Tibial nerve (tissue), 4 donors: ENCODE measurements around the gene COA5. TPM values are rescaled to one million over a fixed set of nuclear protein-coding genes. Genes with fewer than 3 reads are reported as not detected.

Experiments used
- DNase-seq, 2 donors: peaks; one replicate each; pipeline ENCODE4 v3.0.0-alpha.2; 2019; ENCODE audit warnings: low spot score in 2 of 2
- H3K27ac ChIP-seq, 4 donors: fragments of 200-600 bp; sonication (generic) in 3 of 4; one replicate each; pipeline ENCODE4 v1.5.1; 2017 to 2019; ENCODE audit warnings: mild to moderate bottlenecking in 1 of 4
- H3K27me3 ChIP-seq, 2 donors: fragments of 200-600 bp; sonication (generic) in 1 of 2; one replicate each; pipeline versions ENCODE4 v1.5.1 to v1.6.0; 2017 to 2019
- H3K36me3 ChIP-seq, 3 donors: fragments of 200-600 bp; sonication (generic); one replicate each; pipeline ENCODE4 v1.5.1; 2018 to 2019
- H3K4me1 ChIP-seq, 4 donors: fragments of 200-600 bp; sonication (generic) in 3 of 4; one replicate each; pipeline ENCODE4 v1.5.1; 2017 to 2019
- H3K4me3 ChIP-seq, 4 donors: fragments of 200-600 bp; sonication (generic) in 3 of 4; one replicate each; pipeline ENCODE4 v1.5.1; 2017 to 2019; ENCODE audit warnings: mild to moderate bottlenecking in 1 of 4, moderate library complexity in 1 of 4
- H3K9me3 ChIP-seq, 4 donors: fragments of 200-600 bp; sonication (generic) in 3 of 4; one replicate each; pipeline ENCODE4 v1.5.1; 2017 to 2019
- EP300 ChIP-seq, 2 donors: sonication (generic); formaldehyde crosslinking; IDR thresholded peaks; one replicate each; pipeline ENCODE4 v1.6.1; 2017; ENCODE audit warnings: antibody characterized with exemption in 2 of 2, mild to moderate bottlenecking in 1 of 2
- POLR2A ChIP-seq, 2 donors: fragments of 450-650 bp; IDR thresholded peaks; one replicate each; pipeline ENCODE4 v1.6.1; 2017; ENCODE audit warnings: antibody characterized with exemption in 2 of 2, mild to moderate bottlenecking in 2 of 2, moderate library complexity in 2 of 2
- WGBS, 2 donors: methylation state at CpG; one replicate each; pipeline ENCODE4 v1.1.5; 2018; 5-methylcytosine and 5-hydroxymethylcytosine counted together
- total RNA-seq, 4 donors: library from RNA; depleted of rRNA; stranded (reverse); fragments of >200 nt; gene quantifications; one replicate each; pipeline ENCODE4 v1.1.0, GENCODE V29; 2016
- TF ChIP-seq, protein P1 (sequence below), 5 experiments: fragments of 200-600 bp in 3 of 5; fragments of 450-650 bp in 2 of 5; sonication (generic) in 3 of 5; IDR thresholded peaks; one replicate each; pipeline ENCODE4 v1.5.1; 2016 to 2019; ENCODE audit warnings: antibody characterized with exemption in 5 of 5, mild to moderate bottlenecking in 3 of 5, moderate library complexity in 2 of 5

Gene COA5, protein sequence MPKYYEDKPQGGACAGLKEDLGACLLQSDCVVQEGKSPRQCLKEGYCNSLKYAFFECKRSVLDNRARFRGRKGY
- total RNA-seq, result 10 to 100 TPM; 23.1 to 46.8 (median 33.7) TPM

DNA sequence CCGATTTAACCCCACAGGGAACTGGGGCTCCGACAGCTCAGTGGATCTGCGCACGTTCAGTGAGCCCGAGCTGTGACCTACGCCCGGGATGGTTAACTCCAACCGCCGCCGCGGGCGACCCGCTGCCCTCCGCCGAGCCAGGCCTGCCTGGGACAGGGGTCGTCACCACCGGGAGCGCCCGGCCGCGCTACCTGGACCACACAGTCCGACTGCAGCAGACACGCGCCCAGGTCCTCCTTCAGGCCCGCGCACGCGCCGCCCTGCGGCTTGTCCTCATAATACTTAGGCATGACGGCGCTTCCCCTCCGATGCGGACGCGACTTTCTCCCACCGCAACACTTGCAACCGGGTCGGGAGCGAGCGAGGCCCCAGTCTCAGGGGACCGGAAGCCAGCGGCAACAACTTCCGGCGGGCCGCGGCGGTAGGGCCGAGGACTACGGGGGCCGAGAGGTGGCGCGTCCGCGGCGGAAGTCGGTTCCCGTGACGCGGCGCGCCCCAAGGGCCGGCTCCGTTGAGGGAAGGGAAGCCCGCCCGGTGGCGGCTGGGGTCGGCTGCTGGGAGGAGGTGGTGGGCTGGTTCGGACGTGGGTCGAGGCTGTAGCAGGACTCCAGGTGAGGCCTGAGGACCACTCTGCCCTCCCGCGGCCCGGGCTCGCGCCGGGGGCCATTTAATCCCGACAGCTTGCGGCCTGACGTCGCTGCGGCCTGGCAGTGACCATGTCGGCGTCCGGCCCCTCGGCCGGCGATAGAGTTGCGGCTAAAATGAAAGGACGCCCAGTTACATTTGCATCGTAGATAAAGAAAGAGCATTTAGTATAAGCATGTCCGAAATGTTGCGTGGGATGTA, at the start of gene COA5, which contains the start of gene UNC50:
COA5 (minus strand) TSS at position 397 of the 846 bp plus-strand sequence; CDS start at position 290, 107 bp downstream.
UNC50 (plus strand) TSS at position 474 of the 846 bp plus-strand sequence. CDS start 1,171 bp downstream, outside the sequence.
- no peaks in the 10 kb centered on the region for H3K9me3 ChIP-seq
- peak within 1 kb of the TSS; percentile 63 to 87 (median 78) for H3K4me3 ChIP-seq
- no peaks in the 10 kb centered on the region for H3K27me3 ChIP-seq
- peak; percentile 68 to 72 for DNase-seq
- TF ChIP-seq EP300 (IDR thresholded peaks at IDR 0.05) (peak; percentile 65 to 98), POLR2A (IDR thresholded peaks at IDR 0.05) (peak; percentile 69 to 80)
- TF ChIP-seq, protein P1, sequence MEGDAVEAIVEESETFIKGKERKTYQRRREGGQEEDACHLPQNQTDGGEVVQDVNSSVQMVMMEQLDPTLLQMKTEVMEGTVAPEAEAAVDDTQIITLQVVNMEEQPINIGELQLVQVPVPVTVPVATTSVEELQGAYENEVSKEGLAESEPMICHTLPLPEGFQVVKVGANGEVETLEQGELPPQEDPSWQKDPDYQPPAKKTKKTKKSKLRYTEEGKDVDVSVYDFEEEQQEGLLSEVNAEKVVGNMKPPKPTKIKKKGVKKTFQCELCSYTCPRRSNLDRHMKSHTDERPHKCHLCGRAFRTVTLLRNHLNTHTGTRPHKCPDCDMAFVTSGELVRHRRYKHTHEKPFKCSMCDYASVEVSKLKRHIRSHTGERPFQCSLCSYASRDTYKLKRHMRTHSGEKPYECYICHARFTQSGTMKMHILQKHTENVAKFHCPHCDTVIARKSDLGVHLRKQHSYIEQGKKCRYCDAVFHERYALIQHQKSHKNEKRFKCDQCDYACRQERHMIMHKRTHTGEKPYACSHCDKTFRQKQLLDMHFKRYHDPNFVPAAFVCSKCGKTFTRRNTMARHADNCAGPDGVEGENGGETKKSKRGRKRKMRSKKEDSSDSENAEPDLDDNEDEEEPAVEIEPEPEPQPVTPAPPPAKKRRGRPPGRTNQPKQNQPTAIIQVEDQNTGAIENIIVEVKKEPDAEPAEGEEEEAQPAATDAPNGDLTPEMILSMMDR (IDR thresholded peaks at IDR 0.05), result peak in 2 of 5 experiments; percentile 38 to 52
- peak within 1 kb of the TSS; percentile 89 to 99 (median 94) for H3K27ac ChIP-seq
- WGBS, 2 donors, result 0 to 2% methylated on average over 22 to 46 of the region's 93 CpGs
- H3K36me3 ChIP-seq, result peaks cover 0 to 32% (median 0%) of the 10 kb centered on the region in 3 donors
- peaks cover 0 to 68% (median 38%) of the 10 kb centered on the region in 4 donors for H3K4me1 ChIP-seq

DNA sequence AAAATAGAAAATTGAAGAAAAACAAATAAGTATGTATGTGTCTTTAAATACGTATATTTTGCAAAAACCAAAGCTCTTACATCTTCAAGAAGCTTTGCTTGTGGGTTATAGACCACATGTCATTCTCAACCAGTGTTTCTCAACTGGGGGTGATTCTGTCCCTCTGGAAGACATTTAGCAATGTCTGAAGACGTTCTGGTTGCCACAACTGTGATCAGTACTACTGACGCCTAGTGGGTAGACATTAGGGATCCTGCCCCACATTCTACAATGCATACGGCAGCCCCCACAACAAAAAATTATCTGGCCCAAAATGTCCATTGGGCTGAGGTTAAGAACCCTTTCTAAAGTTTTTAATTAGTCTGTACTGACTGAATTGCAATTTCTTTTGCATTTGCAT, 48.5 kb upstream of the COA5 start:
- no peak for DNase-seq
- Histone ChIP-seq H3K4me3 (no peak overlapping the region), H3K27me3 (no peaks in the 10 kb centered on the region), H3K4me1 (no peaks in the 10 kb centered on the region), H3K9me3 (peaks cover 0 to 7% (median 2%) of the 10 kb centered on the region in 4 donors), H3K27ac (no peak overlapping the region), H3K36me3 (peaks cover 0 to 18% (median 0%) of the 10 kb centered on the region in 3 donors)
- no peak for TF ChIP-seq EP300 (IDR thresholded peaks at IDR 0.05)
- no peak for TF ChIP-seq POLR2A (IDR thresholded peaks at IDR 0.05)
- TF ChIP-seq, protein P1 (IDR thresholded peaks at IDR 0.05), result no peak
- 69 to 79% methylated on average over 4 of the region's 4 CpGs for WGBS, 2 donors

DNA sequence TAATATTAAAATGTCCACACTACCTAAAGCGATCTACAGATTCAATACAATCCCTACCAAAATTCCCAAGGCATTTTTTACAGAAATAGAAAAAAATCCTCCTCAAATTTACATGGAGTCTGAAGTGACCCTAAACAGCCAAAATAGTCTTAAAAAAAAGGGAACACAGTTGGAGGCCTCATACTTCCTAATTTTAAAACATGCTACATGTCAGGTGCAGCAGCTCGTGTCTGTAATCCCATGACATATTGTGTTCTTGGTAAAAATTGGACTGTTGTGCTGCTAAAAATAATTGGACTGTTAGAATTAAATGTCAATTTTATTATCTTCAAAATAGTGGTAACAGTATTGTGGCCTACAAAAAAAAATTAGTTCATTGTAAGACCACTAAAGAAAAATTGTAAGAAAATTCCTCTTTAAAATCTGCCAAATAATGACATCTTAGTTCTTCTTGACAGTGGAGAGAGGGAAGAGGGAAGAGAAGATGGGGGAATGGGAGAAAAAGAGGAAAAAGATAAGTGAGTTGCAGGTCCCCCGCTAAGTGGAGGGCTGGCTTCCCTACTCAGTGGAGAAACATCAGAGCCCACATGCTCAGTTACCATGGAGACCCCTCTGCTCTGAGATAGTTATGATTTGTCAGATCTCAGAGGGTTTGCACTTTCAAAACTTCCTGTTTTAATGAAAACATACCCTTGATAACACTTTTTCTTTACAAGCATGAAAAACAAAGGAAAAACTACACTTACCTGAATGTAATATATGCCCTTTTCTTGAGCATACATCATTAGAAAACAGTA, 46.6 kb upstream of the COA5 start:
- Histone ChIP-seq H3K36me3 (peaks cover 0 to 5% (median 0%) of the 10 kb centered on the region in 3 donors), H3K4me3 (no peak overlapping the region), H3K4me1 (no peaks in the 10 kb centered on the region), H3K27ac (peak overlapping the region in 2 of 4 donors; percentile 20 to 57), H3K27me3 (no peaks in the 10 kb centered on the region), H3K9me3 (peaks cover 0 to 4% (median 0%) of the 10 kb centered on the region in 4 donors)
- DNase-seq, result peak in 1 of 2 donors; percentile 47
- WGBS, 2 donors, result 80 to 81% methylated on average over 3 of the region's 3 CpGs
- TF ChIP-seq EP300 (IDR thresholded peaks at IDR 0.05), result peak; percentile 29 to 53
- TF ChIP-seq, protein P1 (IDR thresholded peaks at IDR 0.05), result no peak

DNA sequence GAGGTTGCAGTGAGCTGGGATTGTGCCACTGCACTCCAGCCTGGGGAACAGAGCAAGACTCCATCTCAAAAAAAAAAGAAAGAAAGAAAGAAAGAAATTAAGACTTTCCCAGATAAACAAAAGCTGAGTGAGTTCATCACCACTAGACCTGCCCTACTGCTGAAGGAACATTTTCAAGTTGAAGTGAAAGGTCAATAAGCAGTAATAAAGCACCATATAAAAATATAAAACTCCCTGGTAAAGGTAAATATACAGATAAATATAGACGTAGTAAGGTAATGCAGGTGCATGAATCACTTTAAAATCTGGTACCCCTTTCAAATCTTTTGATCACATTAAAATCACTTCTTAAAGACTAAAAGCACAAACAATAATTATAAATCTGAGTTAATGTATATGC, 42.7 kb upstream of the COA5 start:
- Histone ChIP-seq H3K27me3 (no peaks in the 10 kb centered on the region), H3K27ac (no peak overlapping the region), H3K36me3 (peaks cover 0 to 17% (median 0%) of the 10 kb centered on the region in 3 donors), H3K9me3 (peaks cover 0 to 4% (median 0%) of the 10 kb centered on the region in 4 donors), H3K4me3 (no peak overlapping the region), H3K4me1 (peaks cover 0 to 4% (median 0%) of the 10 kb centered on the region in 4 donors)
- DNase-seq, result no peak
- 86% methylated on average over 1 of the region's 1 CpG for WGBS, 2 donors
- TF ChIP-seq POLR2A (IDR thresholded peaks at IDR 0.05), result no peak
- no peak for TF ChIP-seq EP300 (IDR thresholded peaks at IDR 0.05)
- TF ChIP-seq, protein P1 (IDR thresholded peaks at IDR 0.05), result no peak
